IMR-90 (cell line): ENCODE measurements around the gene SLX1B. TPM values are rescaled to one million over a fixed set of nuclear protein-coding genes. Genes with fewer than 3 reads are reported as not detected.
"Not testable (repeated sequence)": the region's sequence is repeated elsewhere in the genome, so short reads cannot be mapped to it uniquely, and the experiment has no call there.

ENCODE experiments used
- ATAC-seq: fragments of 200-7000 bp; cut with Tn5 transposase; 2 replicates; pipeline ENCODE4 v1.9.1; 2020; ENCODE audit warnings: low read depth, mild to moderate bottlenecking, moderate library complexity
- BruUV-seq: library from RNA; stranded (reverse); fragments of 400-500 nt; replicated peaks from 2 replicates; lab custom pipeline; 2021; lab: Mats Ljungman, UMichigan
- CTCF ChIA-PET: fragments of 300-600 bp; formaldehyde crosslinking; extraction: SDS; loops from one replicate; lab custom pipeline; 2021; ENCODE audit warnings: antibody characterized with exemption; lab: Yijun Ruan, JAX
- POLR2A ChIA-PET: fragments of 300-600 bp; sonication (Branson Sonifier 250); formaldehyde crosslinking; loops from one replicate; lab custom pipeline; 2022; ENCODE audit warnings: antibody characterized with exemption; ENCODE audit not compliant: unreplicated experiment; lab: Charles Lee
- DNase-seq: peaks from one replicate; pipeline ENCODE4 v3.0.0; 2013
- H2AFZ ChIP-seq: replicated peaks from 2 replicates; pipeline ENCODE3; 2013; ENCODE audit warnings: low read length, mild to moderate bottlenecking; ENCODE audit not compliant: poor library complexity
- H2AK5ac ChIP-seq: 2 replicates; pipeline ENCODE4 v1.6.1; 2013; ENCODE audit warnings: low read depth, low read length, inconsistent platforms
- H2AK9ac ChIP-seq: replicated peaks from 2 replicates; pipeline ENCODE3; 2013; ENCODE audit warnings: mild to moderate bottlenecking, low read depth, low read length, moderate library complexity; ENCODE audit not compliant: poor library complexity
- H2BK120ac ChIP-seq: 2 replicates; pipeline ENCODE4 v1.6.1; 2013; ENCODE audit warnings: low read depth, low read length, inconsistent platforms
- H2BK15ac ChIP-seq: 3 replicates; pipeline ENCODE4 v1.6.1; 2013; ENCODE audit warnings: low read depth, low read length, inconsistent platforms
- H2BK20ac ChIP-seq: 2 replicates; pipeline ENCODE4 v1.6.1; 2013; ENCODE audit warnings: low read depth, mild to moderate bottlenecking, inconsistent platforms, low read length, moderate library complexity
- H2BK5ac ChIP-seq: 2 replicates; pipeline ENCODE4 v1.6.1; 2013; ENCODE audit warnings: mild to moderate bottlenecking, low read depth, low read length, inconsistent platforms; ENCODE audit not compliant: poor library complexity, severe bottlenecking
- H3K14ac ChIP-seq: replicated peaks from 2 replicates; pipeline ENCODE4 v1.6.1; 2013; ENCODE audit warnings: low read depth, low read length, inconsistent platforms
- H3K18ac ChIP-seq: 2 replicates; pipeline ENCODE4 v1.6.1; 2013; ENCODE audit warnings: low read depth, low read length, control low read depth
- H3K23ac ChIP-seq: 2 replicates; pipeline ENCODE4 v1.6.1; 2013; ENCODE audit warnings: low read depth, low read length, inconsistent platforms
- H3K27ac ChIP-seq: 2 replicates; pipeline ENCODE4 v1.5.1; 2013; ENCODE audit warnings: mild to moderate bottlenecking, control low read depth, low read length; ENCODE audit not compliant: insufficient read depth
- H3K27me3 ChIP-seq: 2 replicates; pipeline ENCODE4 v1.6.1; 2013; ENCODE audit warnings: low read length; ENCODE audit not compliant: control insufficient read depth, insufficient read depth
- H3K36me3 ChIP-seq: 2 replicates; pipeline ENCODE4 v1.6.1; 2013; ENCODE audit warnings: low read length, mixed read lengths; ENCODE audit not compliant: control insufficient read depth, insufficient read depth
- H3K4ac ChIP-seq: 2 replicates; pipeline ENCODE4 v1.6.1; 2013; ENCODE audit warnings: low read depth, low read length, inconsistent platforms
- H3K4me1 ChIP-seq: 2 replicates; pipeline ENCODE4 v1.6.1; 2013; ENCODE audit warnings: low read length, mixed read lengths; ENCODE audit not compliant: control insufficient read depth, insufficient read depth
- H3K4me2 ChIP-seq: 2 replicates; pipeline ENCODE4 v1.6.1; 2013; ENCODE audit warnings: low read depth, mild to moderate bottlenecking, control low read depth, low read length, moderate library complexity
- H3K4me3 ChIP-seq: 2 replicates; pipeline ENCODE4 v1.5.1; 2013; ENCODE audit warnings: low read depth, mild to moderate bottlenecking, control low read depth, low read length, moderate library complexity; ENCODE audit not compliant: insufficient read depth
- H3K56ac ChIP-seq: 2 replicates; pipeline ENCODE4 v1.6.1; 2013; ENCODE audit warnings: low read length, inconsistent platforms; ENCODE audit not compliant: insufficient read depth; ENCODE audit errors: extremely low read depth
- H3K79me1 ChIP-seq, 2 experiments: 2 replicates each; pipeline ENCODE4 v1.6.1; 2013; ENCODE audit warnings: low read length in 2 of 2, inconsistent platforms in 1 of 2, low read depth in 1 of 2
- H3K9ac ChIP-seq: 2 replicates; pipeline ENCODE4 v1.6.1; 2013; ENCODE audit warnings: low read depth, low read length, control low read depth
- H3K9me1 ChIP-seq: 2 replicates; pipeline ENCODE4 v1.6.1; 2013; ENCODE audit warnings: low read length, inconsistent platforms; ENCODE audit not compliant: insufficient read depth
- H3K9me3 ChIP-seq: 2 replicates; pipeline ENCODE4 v1.6.1; 2013; ENCODE audit warnings: low read length; ENCODE audit not compliant: control insufficient read depth, insufficient read depth
- H4K20me1 ChIP-seq: 2 replicates; pipeline ENCODE4 v1.6.1; 2013; ENCODE audit warnings: low read length, inconsistent platforms; ENCODE audit not compliant: insufficient read depth
- H4K5ac ChIP-seq: 2 replicates; pipeline ENCODE4 v1.6.1; 2013; ENCODE audit warnings: mild to moderate bottlenecking, low read depth, low read length, control low read depth
- H4K8ac ChIP-seq, 2 experiments: 2 replicates each; pipeline ENCODE4 v1.6.1; 2013; ENCODE audit warnings: low read depth in 2 of 2, low read length in 2 of 2, control low read depth in 1 of 2, inconsistent platforms in 1 of 2
- H4K91ac ChIP-seq: 2 replicates; pipeline ENCODE4 v1.6.1; 2013; ENCODE audit warnings: low read depth, low read length, inconsistent platforms; ENCODE audit not compliant: insufficient read depth
- WGBS, 2 experiments: methylation state at CpG; one replicate each; pipeline versions ENCODE4 v1.1.5 to v1.1.7; 2013; ENCODE audit warnings: missing lambda C conversion rate in 2 of 2; ENCODE audit not compliant: insufficient read length in 1 of 2; ENCODE audit errors: extremely low coverage in 2 of 2; 5-methylcytosine and 5-hydroxymethylcytosine counted together
- dilution Hi-C: fragments of 300-500 bp; cut with HindIII; formaldehyde crosslinking; loops from one replicate; pipeline ENCODE4 v1.14.3; 2018; ENCODE audit warnings: low sequenced_read_pairs; ENCODE audit not compliant: unreplicated experiment
- in situ Hi-C: fragments of 300-500 bp; cut with MboI; formaldehyde crosslinking; loops from 3 replicates; pipeline ENCODE4 v1.14.3; 2019; ENCODE audit warnings: low sequenced_read_pairs, inconsistent platforms, mixed read lengths
- intact Hi-C: fragments of 100-400 bp; cut with micrococcal nuclease; formaldehyde crosslinking; loops from 2 replicates; pipeline ENCODE4 v1.10.0; 2022
- polyA plus RNA-seq, 3 experiments: library from polyadenylated mRNA; depleted of rRNA; stranded (reverse); fragments of >200 nt; gene quantifications; 2 replicates each; pipeline ENCODE4 v1.2.3, GENCODE V29; 2012; ENCODE audit warnings: low replicate concordance in 1 of 3
- total RNA-seq: library from RNA; depleted of rRNA; stranded (reverse); fragments of >200 nt; gene quantifications from 2 replicates; pipeline ENCODE4 v1.2.3, GENCODE V29; 2012

Gene SLX1B
- total and polyA plus RNA-seq, 2 of the 4 experiments (the other 2 are of a cell fraction): 9.3 to 15.8 TPM

DNA sequence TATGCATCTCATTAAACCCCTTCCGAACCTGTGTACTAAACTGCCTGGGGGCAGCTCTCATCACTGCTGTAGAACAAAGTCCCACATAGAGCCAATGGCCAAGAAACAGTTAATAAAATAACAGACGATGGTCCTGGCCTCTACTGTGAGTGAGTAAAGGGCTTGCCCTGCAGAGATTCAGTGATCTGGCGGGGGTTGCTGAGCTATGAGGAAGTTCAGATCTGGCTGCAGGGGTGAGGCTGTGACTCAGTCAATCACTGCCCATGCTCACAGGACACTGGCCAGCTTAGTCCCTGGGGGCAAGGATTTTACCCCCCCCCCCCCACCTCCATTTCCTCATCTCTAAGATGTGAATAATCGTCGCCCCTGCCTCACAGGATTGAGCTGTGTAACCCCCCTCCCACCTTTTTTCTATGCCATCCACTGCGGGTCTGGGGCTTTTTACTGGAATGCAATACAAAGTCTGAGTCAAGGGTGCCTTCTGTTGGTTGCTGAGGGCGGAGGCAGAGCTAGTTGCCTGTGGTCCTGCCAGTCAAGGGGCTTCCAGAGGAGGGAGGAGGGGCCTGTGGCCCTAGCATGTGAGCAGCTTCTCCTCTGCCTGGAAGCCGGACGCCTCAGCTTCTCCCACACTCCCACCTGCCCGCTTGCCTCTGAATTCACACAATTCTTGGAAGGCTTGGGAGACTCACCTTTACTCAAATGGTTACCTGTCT is 13.5 kb downstream of the SLX1B start:
- not testable (repeated sequence) for H3K4me3 ChIP-seq

DNA sequence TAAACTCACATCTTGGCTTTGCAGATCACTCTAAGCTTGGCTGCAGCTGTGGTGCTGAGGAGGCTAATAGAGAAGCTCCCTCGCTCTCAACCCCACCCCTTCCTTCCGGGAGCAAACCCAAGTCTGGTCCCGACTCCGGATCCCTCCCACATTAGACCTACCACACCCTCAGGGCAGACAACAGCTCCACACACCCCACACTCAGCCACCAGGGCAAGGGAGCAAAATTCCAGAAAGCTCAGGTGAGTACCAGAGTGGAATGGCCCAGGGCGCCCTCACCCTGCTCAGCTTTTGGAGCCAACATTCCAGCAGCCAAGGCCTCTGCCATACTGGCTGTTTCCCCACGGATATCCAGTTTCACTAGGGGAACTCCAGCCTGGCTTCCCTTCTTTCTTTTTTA is 15.3 kb downstream of the SLX1B start:
- intact Hi-C loops, H3K56ac ChIP-seq, H2BK20ac ChIP-seq, H4K20me1 ChIP-seq, H3K79me1 ChIP-seq, in situ Hi-C loops, H2BK5ac ChIP-seq, H3K9ac ChIP-seq, BruUV-seq, H3K18ac ChIP-seq, CTCF ChIA-PET, DNase-seq, dilution Hi-C loops, H2BK15ac ChIP-seq, H3K36me3 ChIP-seq, H3K4me2 ChIP-seq, H2AK5ac ChIP-seq, H2BK120ac ChIP-seq, H3K9me1 ChIP-seq, H3K4ac ChIP-seq, H2AK9ac ChIP-seq, H3K27me3 ChIP-seq, H3K14ac ChIP-seq, H3K27ac ChIP-seq, H3K4me1 ChIP-seq, POLR2A ChIA-PET, H4K8ac ChIP-seq, H3K9me3 ChIP-seq, H2AFZ ChIP-seq, H4K5ac ChIP-seq, H3K23ac ChIP-seq, H4K91ac ChIP-seq, H3K4me3 ChIP-seq: not testable (repeated sequence)
- peak; percentile 37 for ATAC-seq
- 60% methylated on average over 1 of the region's 6 CpGs; no CpG with 5 or more reads in 1 of the 2 experiments for WGBS, 2 experiments

More for the DNA sequence above, 13.5 kb downstream of the SLX1B start:
- H3K9me1 ChIP-seq, H3K18ac ChIP-seq, H4K8ac ChIP-seq, H4K20me1 ChIP-seq, H2BK5ac ChIP-seq, H3K56ac ChIP-seq, H3K4me1 ChIP-seq, H3K36me3 ChIP-seq, H3K79me1 ChIP-seq, CTCF ChIA-PET, POLR2A ChIA-PET, intact Hi-C loops, H2AFZ ChIP-seq, H3K9me3 ChIP-seq, in situ Hi-C loops, DNase-seq, H3K9ac ChIP-seq, H4K91ac ChIP-seq, H3K14ac ChIP-seq, H2BK15ac ChIP-seq, H2BK120ac ChIP-seq, H2BK20ac ChIP-seq, H4K5ac ChIP-seq, BruUV-seq, H3K23ac ChIP-seq, H2AK5ac ChIP-seq, dilution Hi-C loops, H3K27me3 ChIP-seq, H3K4me2 ChIP-seq, H2AK9ac ChIP-seq, H3K27ac ChIP-seq, H3K4ac ChIP-seq: not testable (repeated sequence)
- peak; percentile 69 for ATAC-seq
- WGBS, 2 experiments: no CpG with 5 or more reads among the region's 10 CpGs
